ENCODE results near the gene SPSB2.
"Not testable (repeated sequence)": the region's sequence is repeated elsewhere in the genome, so short reads cannot be mapped to it uniquely, and the experiment has no call there.

Gene SPSB2

GRCh38 chr12:6873094-6874014 lies at the start of gene SPSB2:
TSS of gene SPSB2 (minus strand) at chr12:6873303. CDS start at chr12:6872901, 402 bp downstream.
- DNase-seq, result peak; percentile 50 to 97 (median 89)

GRCh38 chr12:6921996-6922946 lies 49.2 kb upstream of the SPSB2 start:
- DNase-seq, result no peak

- no peak for DNase-seq
Observed at GRCh38 chr12:6921539-6921938, 48.4 kb upstream of the SPSB2 start.

- DNase-seq, result no peak
Observed at GRCh38 chr12:6919588-6919987, 46.5 kb upstream of the SPSB2 start.

GRCh38 chr12:6917491-6918231 lies 44.6 kb upstream of the SPSB2 start:
- DNase-seq, result no peak

GRCh38 chr12:6916426-6917200 lies 43.5 kb upstream of the SPSB2 start:
- DNase-seq, result no peak

- DNase-seq, result no peak
Observed at GRCh38 chr12:6915789-6916285, 42.7 kb upstream of the SPSB2 start.

GRCh38 chr12:6914947-6915788 lies 42.1 kb upstream of the SPSB2 start:
- DNase-seq, result peak in 7 of 51 donors; percentile 10 to 45 (median 20)

- peak in 48 of 51 donors; percentile 33 to 92 (median 74) for DNase-seq
Observed at GRCh38 chr12:6914246-6914946, 41.3 kb upstream of the SPSB2 start, which contains the start of gene ENO2. TSS of gene ENO2 (plus strand) at chr12:6914580. CDS start at chr12:6915833, 1,253 bp downstream.

GRCh38 chr12:6912164-6912935 lies 39.2 kb upstream of the SPSB2 start:
- DNase-seq, result no peak

- DNase-seq, result no peak
Observed at GRCh38 chr12:6909421-6910145, 36.5 kb upstream of the SPSB2 start.

- not testable (repeated sequence) for DNase-seq
Observed at GRCh38 chr12:6908141-6908540, 35.0 kb upstream of the SPSB2 start.

GRCh38 chr12:6905414-6906040 lies 32.4 kb upstream of the SPSB2 start:
- no peak for DNase-seq

- DNase-seq, result peak; percentile 77 to 99 (median 96)
Observed at GRCh38 chr12:6904280-6905276, 31.5 kb upstream of the SPSB2 start, which contains the start of gene LRRC23. TSS of gene LRRC23 (plus strand) at chr12:6904822. CDS start at chr12:6905634, 812 bp downstream.

- no peak for DNase-seq
Observed at GRCh38 chr12:6903722-6904121, 30.6 kb upstream of the SPSB2 start.

All from hypothalamus (tissue), 51 donors.